Measurements from ENCODE around the gene PLCB1.

The PLCB1 gene

GRCh38 chr20:8670893-8671215 is 538.8 kb downstream of the PLCB1 start:
- Histone ChIP-seq H3K4me1 (ENCODE audit: control insufficient read depth in 1 of 2, insufficient read depth in 1 of 2, low read depth in 1 of 2, low read length in 1 of 2) (no peaks in the 10 kb centered on the region), H3K27me3 (no peaks in the 10 kb centered on the region), H3K4me3 (ENCODE audit: low read depth in 1 of 2, low read length in 1 of 2) (no peak overlapping the region), H3K36me3 (no peaks in the 10 kb centered on the region), H3K9me3 (no peaks in the 10 kb centered on the region), H3K27ac (no peak overlapping the region)
- no peak for TF ChIP-seq CTCF (IDR thresholded peaks at IDR 0.05)

- H3K27me3 ChIP-seq, result no peaks in the 10 kb centered on the region
- H3K4me3 ChIP-seq (ENCODE audit: low read depth in 1 of 2, low read length in 1 of 2), result no peak overlapping the region
- H3K9me3 ChIP-seq, result no peaks in the 10 kb centered on the region
- H3K36me3 ChIP-seq, result no peaks in the 10 kb centered on the region
- TF ChIP-seq CTCF (IDR thresholded peaks at IDR 0.05), result no peak
- no peaks in the 10 kb centered on the region for H3K4me1 ChIP-seq (ENCODE audit: control insufficient read depth in 1 of 2, insufficient read depth in 1 of 2, low read depth in 1 of 2, low read length in 1 of 2)
- H3K27ac ChIP-seq, result no peak overlapping the region
These were observed 539.4 kb downstream of the PLCB1 start for GRCh38 chr20:8671370-8671961.

GRCh38 chr20:8673116-8673515 is 541.0 kb downstream of the PLCB1 start:
- TF ChIP-seq CTCF (IDR thresholded peaks at IDR 0.05), result no peak
- Histone ChIP-seq H3K36me3 (no peaks in the 10 kb centered on the region), H3K27me3 (no peaks in the 10 kb centered on the region), H3K9me3 (no peaks in the 10 kb centered on the region), H3K4me1 (ENCODE audit: control insufficient read depth in 1 of 2, insufficient read depth in 1 of 2, low read depth in 1 of 2, low read length in 1 of 2) (no peaks in the 10 kb centered on the region), H3K27ac (no peak overlapping the region), H3K4me3 (ENCODE audit: low read depth in 1 of 2, low read length in 1 of 2) (no peak overlapping the region)

GRCh38 chr20:8675896-8676295 is 543.8 kb downstream of the PLCB1 start:
- no peaks in the 10 kb centered on the region for H3K9me3 ChIP-seq
- no peaks in the 10 kb centered on the region for H3K36me3 ChIP-seq
- H3K27me3 ChIP-seq, result no peaks in the 10 kb centered on the region
- no peaks in the 10 kb centered on the region for H3K4me1 ChIP-seq (ENCODE audit: control insufficient read depth in 1 of 2, insufficient read depth in 1 of 2, low read depth in 1 of 2, low read length in 1 of 2)
- H3K27ac ChIP-seq, result no peak overlapping the region
- no peak overlapping the region for H3K4me3 ChIP-seq (ENCODE audit: low read depth in 1 of 2, low read length in 1 of 2)
- TF ChIP-seq CTCF (IDR thresholded peaks at IDR 0.05), result no peak

- no peaks in the 10 kb centered on the region for H3K36me3 ChIP-seq
- H3K27me3 ChIP-seq, result no peaks in the 10 kb centered on the region
- no peak overlapping the region for H3K27ac ChIP-seq
- no peaks in the 10 kb centered on the region for H3K9me3 ChIP-seq
- no peak overlapping the region for H3K4me3 ChIP-seq (ENCODE audit: low read depth in 1 of 2, low read length in 1 of 2)
- no peaks in the 10 kb centered on the region for H3K4me1 ChIP-seq (ENCODE audit: control insufficient read depth in 1 of 2, insufficient read depth in 1 of 2, low read depth in 1 of 2, low read length in 1 of 2)
- TF ChIP-seq CTCF (IDR thresholded peaks at IDR 0.05), result no peak
These were observed 546.2 kb downstream of the PLCB1 start for GRCh38 chr20:8678098-8678776.

Measured in neutrophil (primary cell).